ENCODE data around the gene COCH.

The COCH gene

GRCh38 chr14:30874999-30875787, 834 bp downstream of the COCH start:
- peaks cover 25% of the 10 kb centered on the region; the same call in 1 of the 2 replicates for H3K36me3 ChIP-seq (ENCODE audit: insufficient read depth, low read length)
- no peak for TF ChIP-seq EZH2 (IDR thresholded peaks at IDR 0.05; ENCODE audit: borderline replicate concordance, low read length)
- no peak for TF ChIP-seq CTCF (IDR thresholded peaks at IDR 0.05; ENCODE audit: low read length)
- no peak overlapping the region for H3K27ac ChIP-seq (ENCODE audit: low read depth, low read length, poor library complexity, severe bottlenecking)
- no peaks in the 10 kb centered on the region for H3F3A ChIP-seq (ENCODE audit: insufficient read depth, low read length)
- H3K4me1 ChIP-seq (ENCODE audit: insufficient read depth, low read length, severe bottlenecking) = peaks cover 28% of the 10 kb centered on the region
- no peaks in the 10 kb centered on the region for H3K9me2 ChIP-seq (ENCODE audit: low read depth, low read length)
- no peaks in the 10 kb centered on the region for H3K27me3 ChIP-seq (ENCODE audit: insufficient read depth, low read length)
- H3K4me3 ChIP-seq (ENCODE audit: low read depth, low read length, poor library complexity, severe bottlenecking) = peak overlapping the region; percentile 79
- no peaks in the 10 kb centered on the region for H3K9me3 ChIP-seq (ENCODE audit: low read length)
- H2AFZ ChIP-seq (ENCODE audit: low read length) = no peak overlapping the region
- H3K4me2 ChIP-seq (ENCODE audit: low read length) = peak overlapping the region; percentile 78
- H3K9ac ChIP-seq (ENCODE audit: low read length) = peak overlapping the region; percentile 71
- H3K79me2 ChIP-seq (ENCODE audit: insufficient read depth, low read length) = peaks cover 3% of the 10 kb centered on the region; the same call in 1 of the 2 replicates
- H4K20me1 ChIP-seq (ENCODE audit: insufficient read depth, low read length) = no peaks in the 10 kb centered on the region

- H3K79me2 ChIP-seq (ENCODE audit: insufficient read depth, low read length) = peaks cover 3% of the 10 kb centered on the region; the same call in 1 of the 2 replicates
- TF ChIP-seq EZH2 (IDR thresholded peaks at IDR 0.05; ENCODE audit: borderline replicate concordance, low read length) (no peak), CTCF (IDR thresholded peaks at IDR 0.05; ENCODE audit: low read length) (no peak)
- H3K36me3 ChIP-seq (ENCODE audit: insufficient read depth, low read length) = peaks cover 29% of the 10 kb centered on the region; the same call in 1 of the 2 replicates
- peak overlapping the region; percentile 79 for H3K4me3 ChIP-seq (ENCODE audit: low read depth, low read length, poor library complexity, severe bottlenecking)
- no peaks in the 10 kb centered on the region for H3F3A ChIP-seq (ENCODE audit: insufficient read depth, low read length)
- H3K9ac ChIP-seq (ENCODE audit: low read length) = peak overlapping the region; percentile 71
- no peaks in the 10 kb centered on the region for H3K27me3 ChIP-seq (ENCODE audit: insufficient read depth, low read length)
- H4K20me1 ChIP-seq (ENCODE audit: insufficient read depth, low read length) = no peaks in the 10 kb centered on the region
- H3K4me2 ChIP-seq (ENCODE audit: low read length) = peak overlapping the region; percentile 78
- H2AFZ ChIP-seq (ENCODE audit: low read length) = no peak overlapping the region
- peaks cover 28% of the 10 kb centered on the region for H3K4me1 ChIP-seq (ENCODE audit: insufficient read depth, low read length, severe bottlenecking)
- no peaks in the 10 kb centered on the region for H3K9me2 ChIP-seq (ENCODE audit: low read depth, low read length)
- H3K9me3 ChIP-seq (ENCODE audit: low read length) = no peaks in the 10 kb centered on the region
- no peak overlapping the region for H3K27ac ChIP-seq (ENCODE audit: low read depth, low read length, poor library complexity, severe bottlenecking)
Observed at GRCh38 chr14:30875788-30876053, 1.4 kb downstream of the COCH start.

- H3K9me3 ChIP-seq (ENCODE audit: low read length) = no peaks in the 10 kb centered on the region
- H3K27ac ChIP-seq (ENCODE audit: low read depth, low read length, poor library complexity, severe bottlenecking) = no peak overlapping the region
- H3K9me2 ChIP-seq (ENCODE audit: low read depth, low read length) = no peaks in the 10 kb centered on the region
- H3K4me3 ChIP-seq (ENCODE audit: low read depth, low read length, poor library complexity, severe bottlenecking) = peak overlapping the region; percentile 79
- H3K36me3 ChIP-seq (ENCODE audit: insufficient read depth, low read length) = peaks cover 37% of the 10 kb centered on the region
- peaks cover 28% of the 10 kb centered on the region for H3K4me1 ChIP-seq (ENCODE audit: insufficient read depth, low read length, severe bottlenecking)
- H3F3A ChIP-seq (ENCODE audit: insufficient read depth, low read length) = no peaks in the 10 kb centered on the region
- peak overlapping the region; percentile 78 for H3K4me2 ChIP-seq (ENCODE audit: low read length)
- no peak for TF ChIP-seq CTCF (IDR thresholded peaks at IDR 0.05; ENCODE audit: low read length)
- TF ChIP-seq EZH2 (IDR thresholded peaks at IDR 0.05; ENCODE audit: borderline replicate concordance, low read length) = no peak
- H3K9ac ChIP-seq (ENCODE audit: low read length) = no peak overlapping the region
- no peak overlapping the region for H2AFZ ChIP-seq (ENCODE audit: low read length)
- peaks cover 3% of the 10 kb centered on the region; the same call in 1 of the 2 replicates for H3K79me2 ChIP-seq (ENCODE audit: insufficient read depth, low read length)
- no peaks in the 10 kb centered on the region for H4K20me1 ChIP-seq (ENCODE audit: insufficient read depth, low read length)
- H3K27me3 ChIP-seq (ENCODE audit: insufficient read depth, low read length) = no peaks in the 10 kb centered on the region
Observed at GRCh38 chr14:30876692-30877091, 2.3 kb downstream of the COCH start.

All from OCI-LY1 (cell line).